OCI-LY7 (cell line): ENCODE measurements around the gene FNTB. TPM values are rescaled to one million over a fixed set of nuclear protein-coding genes. Genes with fewer than 3 reads are reported as not detected.

ENCODE experiments used
- BruUV-seq: library from RNA; stranded (reverse); fragments of 400-500 nt; replicated peaks from 2 replicates; lab custom pipeline; 2021; lab: Mats Ljungman, UMichigan
- CTCF ChIA-PET: fragments of 300-600 bp; sonication (Branson Sonifier 250); formaldehyde crosslinking; loops from one replicate; lab custom pipeline; 2022; ENCODE audit warnings: antibody characterized with exemption; ENCODE audit not compliant: unreplicated experiment; lab: Charles Lee
- POLR2A ChIA-PET: fragments of 300-600 bp; sonication (Branson Sonifier 250); formaldehyde crosslinking; loops from one replicate; lab custom pipeline; 2022; ENCODE audit warnings: antibody characterized with exemption; lab: Charles Lee
- DNase-seq: peaks from one replicate; pipeline ENCODE4 v3.0.0-alpha.2; 2015; ENCODE audit warnings: low spot score
- H2AFZ ChIP-seq: fragments of 200-600 bp; sonication (generic), shearing (Covaris generic); 2 replicates; pipeline ENCODE4 v1.6.1; 2014; ENCODE audit warnings: mild to moderate bottlenecking, antibody characterized with exemption, low read length, moderate library complexity
- H3K27ac ChIP-seq: fragments of 200-600 bp; sonication (generic); 2 replicates; pipeline ENCODE4 v1.5.1; 2014; ENCODE audit warnings: mixed run types, low read depth, mild to moderate bottlenecking, moderate library complexity, low read length, inconsistent platforms; ENCODE audit not compliant: poor library complexity, severe bottlenecking
- H3K36me3 ChIP-seq: fragments of 200-600 bp; sonication (generic); 2 replicates; pipeline ENCODE4 v1.6.1; 2014; ENCODE audit warnings: mild to moderate bottlenecking, antibody characterized with exemption, low read length, moderate library complexity, mixed read lengths; ENCODE audit not compliant: insufficient read depth
- H3K4me1 ChIP-seq: fragments of 200-600 bp; sonication (generic); 2 replicates; pipeline ENCODE4 v1.5.1; 2014; ENCODE audit warnings: mild to moderate bottlenecking, low read length; ENCODE audit not compliant: insufficient read depth, poor library complexity, severe bottlenecking
- H3K4me2 ChIP-seq: fragments of 200-600 bp; sonication (generic); 2 replicates; pipeline ENCODE4 v1.6.1; 2014; ENCODE audit warnings: mild to moderate bottlenecking, low read length
- H3K4me3 ChIP-seq: fragments of 200-600 bp; sonication (generic); 2 replicates; pipeline ENCODE4 v1.5.1; 2014; ENCODE audit warnings: mild to moderate bottlenecking, low read depth, low read length; ENCODE audit not compliant: poor library complexity, severe bottlenecking
- H3K79me2 ChIP-seq: fragments of 200-600 bp; sonication (generic); 2 replicates; pipeline ENCODE4 v1.6.1; 2016; ENCODE audit warnings: low read depth, mild to moderate bottlenecking, low read length, moderate library complexity, mixed read lengths; ENCODE audit not compliant: insufficient read depth
- H3K9me2 ChIP-seq: fragments of 200-600 bp; sonication (generic); 2 replicates; pipeline ENCODE4 v1.6.1; 2016; ENCODE audit warnings: mild to moderate bottlenecking, low read length, mixed read lengths; ENCODE audit not compliant: insufficient read depth
- H3K9me3 ChIP-seq: fragments of 200-600 bp; sonication (generic); 2 replicates; pipeline ENCODE4 v1.6.1; 2014; ENCODE audit warnings: mild to moderate bottlenecking, mixed run types, low read length, mixed read lengths
- H4K20me1 ChIP-seq: fragments of 200-600 bp; sonication (generic); 2 replicates; pipeline ENCODE4 v1.6.1; 2014; ENCODE audit warnings: mild to moderate bottlenecking, antibody characterized with exemption, low read length, moderate library complexity, mixed read lengths; ENCODE audit not compliant: insufficient read depth
- CTCF ChIP-seq: fragments of 200-600 bp; sonication (generic); conservative IDR thresholded peaks from 2 replicates; pipeline ENCODE4 v1.5.1; 2014; ENCODE audit warnings: mild to moderate bottlenecking, antibody characterized with exemption, low read length, moderate library complexity, mixed read lengths
- EZH2phosphoT487 ChIP-seq: fragments of 200-600 bp; sonication (generic); IDR thresholded peaks from 2 replicates; pipeline ENCODE4 v1.6.1; 2018; ENCODE audit warnings: low read depth, borderline replicate concordance, mild to moderate bottlenecking, mixed run types, antibody characterized with exemption, low read length, moderate library complexity, mixed read lengths
- intact Hi-C: fragments of 100-400 bp; cut with micrococcal nuclease; formaldehyde crosslinking; loops from one replicate; pipeline ENCODE4 v1.10.0; 2022; ENCODE audit not compliant: unreplicated experiment
- total RNA-seq, 2 experiments: library from RNA; depleted of rRNA in 1 of 2; stranded (reverse); fragments of >200 nt in 1 of 2; shearing (Covaris generic) in 1 of 2; gene quantifications; 2 replicates each; pipeline ENCODE4 v1.2.3, GENCODE V29; 2014 to 2022

Gene FNTB
- total RNA-seq, 2 experiments from 2014 or later, result 9.2 to 18.0 TPM

- CTCF ChIA-PET, result no interaction called here
- BruUV-seq, result no TSS peak
- no peaks in the 10 kb centered on the region for H4K20me1 ChIP-seq
- DNase-seq, result no peak
- POLR2A ChIA-PET, result no interaction called here
- no peaks in the 10 kb centered on the region for H3K9me3 ChIP-seq
- no peaks in the 10 kb centered on the region for H3K79me2 ChIP-seq
- peaks cover 4% of the 10 kb centered on the region for H3K4me1 ChIP-seq
- no peak overlapping the region for H3K4me2 ChIP-seq
- H3K27ac ChIP-seq, result no peak overlapping the region
- no peaks in the 10 kb centered on the region; the same call in 1 of the 2 replicates for H3K36me3 ChIP-seq
- no peak overlapping the region for H2AFZ ChIP-seq
- H3K9me2 ChIP-seq, result no peaks in the 10 kb centered on the region
- no peak overlapping the region for H3K4me3 ChIP-seq
- intact Hi-C loops, result no loop called here
- TF ChIP-seq CTCF (no peak), EZH2phosphoT487 (no peak)
Observed at GRCh38 chr14:65010211-65010931, 23.7 kb downstream of the FNTB start.

- no peak overlapping the region for H3K4me3 ChIP-seq
- H2AFZ ChIP-seq, result no peak overlapping the region
- ChIA-PET POLR2A (no interaction called here), CTCF (no interaction called here)
- TF ChIP-seq CTCF (no peak), EZH2phosphoT487 (no peak)
- no TSS peak for BruUV-seq
- no peaks in the 10 kb centered on the region for H4K20me1 ChIP-seq
- H3K36me3 ChIP-seq, result peaks cover 7% of the 10 kb centered on the region; the same call in 1 of the 2 replicates
- H3K9me3 ChIP-seq, result no peaks in the 10 kb centered on the region
- H3K4me2 ChIP-seq, result no peak overlapping the region
- intact Hi-C loops, result no loop called here
- H3K27ac ChIP-seq, result no peak overlapping the region
- H3K4me1 ChIP-seq, result peaks cover 4% of the 10 kb centered on the region
- no peaks in the 10 kb centered on the region for H3K9me2 ChIP-seq
- H3K79me2 ChIP-seq, result no peaks in the 10 kb centered on the region
- no peak for DNase-seq
Observed at GRCh38 chr14:65011538-65011937, 24.8 kb downstream of the FNTB start.

GRCh38 chr14:65012353-65012752 lies 25.7 kb downstream of the FNTB start:
- no peaks in the 10 kb centered on the region for H4K20me1 ChIP-seq
- H2AFZ ChIP-seq, result no peak overlapping the region
- intact Hi-C loops, result no loop called here
- H3K4me1 ChIP-seq, result peaks cover 4% of the 10 kb centered on the region
- no peaks in the 10 kb centered on the region for H3K9me2 ChIP-seq
- no peaks in the 10 kb centered on the region for H3K79me2 ChIP-seq
- DNase-seq, result no peak
- TF ChIP-seq CTCF (no peak), EZH2phosphoT487 (no peak)
- ChIA-PET CTCF (no interaction called here), POLR2A (no interaction called here)
- H3K36me3 ChIP-seq, result peaks cover 12% of the 10 kb centered on the region; the same call in 1 of the 2 replicates
- H3K27ac ChIP-seq, result no peak overlapping the region
- BruUV-seq, result no TSS peak
- H3K4me3 ChIP-seq, result no peak overlapping the region
- H3K4me2 ChIP-seq, result no peak overlapping the region
- H3K9me3 ChIP-seq, result no peaks in the 10 kb centered on the region
